Glutamatergic neuron (in vitro differentiated cells): ENCODE measurements around the gene GNA15. TPM values are rescaled to one million over a fixed set of nuclear protein-coding genes. Genes with fewer than 3 reads are reported as not detected.

ENCODE experiments used
- DNase-seq: peaks from one replicate; pipeline ENCODE4 v3.0.0; 2022
- H3K27ac Mint-ChIP-seq: one replicate; pipeline ENCODE4 v1.8.0; 2020; ENCODE audit warnings: mild to moderate bottlenecking, mixed read lengths, inconsistent platforms; ENCODE audit not compliant: unreplicated experiment
- H3K27me3 Mint-ChIP-seq: one replicate; pipeline ENCODE4 v1.8.0; 2020; ENCODE audit warnings: mild to moderate bottlenecking, moderate library complexity, mixed read lengths, inconsistent platforms; ENCODE audit not compliant: unreplicated experiment
- H3K36me3 Mint-ChIP-seq: one replicate; pipeline ENCODE4 v1.8.0; 2020; ENCODE audit warnings: mild to moderate bottlenecking, mixed read lengths, inconsistent platforms; ENCODE audit not compliant: unreplicated experiment
- H3K4me1 Mint-ChIP-seq: one replicate; pipeline ENCODE4 v1.8.0; 2020; ENCODE audit warnings: mild to moderate bottlenecking, low read depth, mixed read lengths, inconsistent platforms; ENCODE audit not compliant: unreplicated experiment
- H3K4me3 Mint-ChIP-seq: one replicate; pipeline ENCODE4 v1.8.0; 2020; ENCODE audit warnings: mild to moderate bottlenecking, mixed read lengths, inconsistent platforms; ENCODE audit not compliant: unreplicated experiment
- H3K9me3 Mint-ChIP-seq: one replicate; pipeline ENCODE4 v1.8.0; 2020; ENCODE audit warnings: mild to moderate bottlenecking, moderate library complexity, mixed read lengths, inconsistent platforms; ENCODE audit not compliant: unreplicated experiment
- total RNA-seq: library from RNA; stranded (reverse); fragmentation: NEBNext Ultra II Directional; extraction: Animal tissue kit (Norgen Biotek cat#: 25700); gene quantifications from one replicate; pipeline ENCODE4 v1.2.1, GENCODE V29; 2021; ENCODE audit not compliant: unreplicated experiment
- TF ChIP-seq, protein P1 (sequence below): fragments of 200-600 bp; sonication (generic); IDR thresholded peaks from one replicate; pipeline ENCODE4 v1.5.0; 2021; ENCODE audit not compliant: partially characterized antibody, unreplicated experiment

Gene GNA15
- total RNA-seq, 1 donor from 2014 or later, result not detected

DNA sequence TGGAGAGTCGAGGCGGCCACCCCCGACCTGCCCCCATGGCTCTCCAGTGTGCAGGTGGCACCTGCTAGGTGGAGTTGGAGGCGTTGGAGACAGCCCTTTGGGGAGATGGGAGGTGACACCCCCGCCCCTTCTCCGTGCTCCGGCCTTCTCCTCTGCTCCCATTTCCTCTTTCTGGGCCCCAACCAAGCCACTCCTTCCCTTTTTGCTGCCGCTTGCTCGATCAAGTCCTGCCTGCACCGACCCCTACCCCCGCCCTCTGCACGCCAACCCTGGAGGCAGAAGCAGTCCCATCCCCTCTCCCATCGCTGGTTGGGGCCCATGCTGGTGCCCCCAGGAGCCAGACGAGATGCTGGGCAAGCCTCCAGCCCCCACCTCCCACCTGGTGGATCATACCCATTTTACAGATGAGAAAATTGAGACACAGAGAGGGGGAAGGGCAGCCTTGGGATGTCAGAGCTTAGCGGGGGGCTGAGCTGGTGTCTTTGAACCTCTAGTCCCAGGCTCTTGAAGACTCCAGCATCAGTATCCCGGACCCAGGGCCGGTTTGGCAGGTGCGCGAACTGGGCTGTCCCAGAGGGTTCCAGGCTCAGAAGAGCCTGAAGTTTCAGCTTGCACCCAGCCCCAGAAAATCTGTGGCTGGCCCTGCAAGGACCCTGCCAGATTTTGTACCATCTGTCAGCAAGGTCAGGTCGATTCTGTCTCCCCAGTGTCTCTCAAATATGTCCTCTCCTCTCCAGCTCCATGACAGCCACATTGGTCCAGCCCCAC is 10.3 kb downstream of the GNA15 start:
- no peaks in the 10 kb centered on the region for H3K36me3 Mint-ChIP-seq
- no peak for DNase-seq

DNA sequence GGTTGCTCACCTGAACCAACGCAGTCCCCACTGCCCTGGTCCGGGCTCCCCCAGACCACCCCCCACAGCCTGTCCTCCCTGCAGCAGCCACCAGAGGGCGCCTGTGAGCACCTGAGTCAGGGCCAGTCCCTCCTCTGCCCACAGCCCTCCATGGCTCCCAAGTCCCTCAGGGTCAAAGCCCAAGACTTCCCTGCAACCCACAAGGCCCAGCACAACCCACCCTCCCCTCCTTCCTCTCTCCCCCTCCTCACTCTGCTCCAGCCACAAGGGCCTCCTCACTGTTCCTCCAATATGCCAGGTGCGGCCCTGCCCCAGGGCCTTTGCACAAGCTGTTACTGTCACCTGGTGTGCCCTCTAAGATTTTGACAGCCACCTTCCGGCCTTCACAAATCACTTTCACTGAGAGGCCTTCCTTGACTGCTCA is 10.9 kb downstream of the GNA15 start:
- peak; percentile 59 for DNase-seq
- peaks cover 1% of the 10 kb centered on the region for H3K27me3 Mint-ChIP-seq
- no peak overlapping the region for H3K4me3 Mint-ChIP-seq
- H3K27ac Mint-ChIP-seq, result peak overlapping the region; percentile 62
- H3K4me1 Mint-ChIP-seq, result peaks cover 10% of the 10 kb centered on the region
- H3K36me3 Mint-ChIP-seq, result no peaks in the 10 kb centered on the region
- H3K9me3 Mint-ChIP-seq, result peaks cover 9% of the 10 kb centered on the region
- TF ChIP-seq, protein P1, sequence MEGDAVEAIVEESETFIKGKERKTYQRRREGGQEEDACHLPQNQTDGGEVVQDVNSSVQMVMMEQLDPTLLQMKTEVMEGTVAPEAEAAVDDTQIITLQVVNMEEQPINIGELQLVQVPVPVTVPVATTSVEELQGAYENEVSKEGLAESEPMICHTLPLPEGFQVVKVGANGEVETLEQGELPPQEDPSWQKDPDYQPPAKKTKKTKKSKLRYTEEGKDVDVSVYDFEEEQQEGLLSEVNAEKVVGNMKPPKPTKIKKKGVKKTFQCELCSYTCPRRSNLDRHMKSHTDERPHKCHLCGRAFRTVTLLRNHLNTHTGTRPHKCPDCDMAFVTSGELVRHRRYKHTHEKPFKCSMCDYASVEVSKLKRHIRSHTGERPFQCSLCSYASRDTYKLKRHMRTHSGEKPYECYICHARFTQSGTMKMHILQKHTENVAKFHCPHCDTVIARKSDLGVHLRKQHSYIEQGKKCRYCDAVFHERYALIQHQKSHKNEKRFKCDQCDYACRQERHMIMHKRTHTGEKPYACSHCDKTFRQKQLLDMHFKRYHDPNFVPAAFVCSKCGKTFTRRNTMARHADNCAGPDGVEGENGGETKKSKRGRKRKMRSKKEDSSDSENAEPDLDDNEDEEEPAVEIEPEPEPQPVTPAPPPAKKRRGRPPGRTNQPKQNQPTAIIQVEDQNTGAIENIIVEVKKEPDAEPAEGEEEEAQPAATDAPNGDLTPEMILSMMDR, result peak; percentile 82

More for the DNA sequence above, 10.3 kb downstream of the GNA15 start:
- Mint-ChIP-seq H3K27ac (no peak overlapping the region), H3K4me1 (peaks cover 10% of the 10 kb centered on the region), H3K4me3 (no peak overlapping the region), H3K9me3 (peaks cover 9% of the 10 kb centered on the region), H3K27me3 (peaks cover 1% of the 10 kb centered on the region)
- TF ChIP-seq, protein P1, result no peak

DNA sequence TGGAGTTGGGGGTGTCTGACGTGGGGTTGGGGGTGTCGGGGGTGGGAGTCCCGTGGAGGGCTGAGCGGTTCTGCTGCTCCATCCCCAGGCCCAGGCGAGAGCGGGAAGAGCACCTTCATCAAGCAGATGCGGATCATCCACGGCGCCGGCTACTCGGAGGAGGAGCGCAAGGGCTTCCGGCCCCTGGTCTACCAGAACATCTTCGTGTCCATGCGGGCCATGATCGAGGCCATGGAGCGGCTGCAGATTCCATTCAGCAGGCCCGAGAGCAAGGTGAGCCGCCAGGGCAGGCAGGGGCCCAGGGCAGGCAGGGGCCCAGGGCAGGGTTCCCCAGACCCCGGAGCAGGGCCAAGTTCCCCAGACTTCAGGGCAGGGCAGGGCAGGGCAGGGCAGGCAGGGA is 12.7 kb downstream of the GNA15 start:
- Mint-ChIP-seq H3K4me1 (peaks cover 10% of the 10 kb centered on the region), H3K36me3 (no peaks in the 10 kb centered on the region), H3K27ac (no peak overlapping the region), H3K9me3 (peaks cover 9% of the 10 kb centered on the region), H3K4me3 (no peak overlapping the region), H3K27me3 (peaks cover 1% of the 10 kb centered on the region)
- TF ChIP-seq, protein P1, result no peak
- no peak for DNase-seq

DNA sequence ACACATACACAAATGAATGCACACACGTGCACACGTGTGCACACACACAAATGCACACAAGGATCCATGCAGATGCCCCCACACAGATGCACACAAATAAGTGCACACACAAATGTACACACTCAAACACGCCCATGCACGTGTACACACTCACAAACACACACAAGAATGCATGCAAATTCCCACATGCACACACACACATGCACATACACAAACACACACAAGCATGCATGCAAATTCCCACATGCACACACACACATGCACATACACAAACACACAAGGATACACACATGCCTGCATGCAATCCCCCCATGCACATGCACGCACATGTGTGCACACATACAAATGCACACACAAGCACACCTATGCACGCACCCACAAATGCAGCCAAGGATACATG is 13.3 kb downstream of the GNA15 start:
- Mint-ChIP-seq H3K27ac (peak overlapping the region; percentile 33), H3K4me1 (peaks cover 10% of the 10 kb centered on the region), H3K36me3 (no peaks in the 10 kb centered on the region), H3K9me3 (peaks cover 9% of the 10 kb centered on the region), H3K27me3 (peaks cover 1% of the 10 kb centered on the region), H3K4me3 (no peak overlapping the region)
- TF ChIP-seq, protein P1, result no peak
- DNase-seq, result no peak
